Tibial nerve (tissue), 4 donors: ENCODE results near the gene PWWP2B. TPM values are rescaled to one million over a fixed set of nuclear protein-coding genes. Genes with fewer than 3 reads are reported as not detected.
A peak's percentile ranks its signal among the peaks of the same experiment; 100 is the strongest.

ENCODE experiments used
- DNase-seq, 2 donors: peaks; one replicate each; pipeline ENCODE4 v3.0.0-alpha.2; 2019; ENCODE audit warnings: low spot score in 2 of 2
- H3K27ac ChIP-seq, 4 donors: fragments of 200-600 bp; sonication (generic) in 3 of 4; one replicate each; pipeline ENCODE4 v1.5.1; 2017 to 2019; ENCODE audit warnings: mild to moderate bottlenecking in 1 of 4
- H3K27me3 ChIP-seq, 2 donors: fragments of 200-600 bp; sonication (generic) in 1 of 2; one replicate each; pipeline versions ENCODE4 v1.5.1 to v1.6.0; 2017 to 2019
- H3K36me3 ChIP-seq, 3 donors: fragments of 200-600 bp; sonication (generic); one replicate each; pipeline ENCODE4 v1.5.1; 2018 to 2019
- H3K4me1 ChIP-seq, 4 donors: fragments of 200-600 bp; sonication (generic) in 3 of 4; one replicate each; pipeline ENCODE4 v1.5.1; 2017 to 2019
- H3K4me3 ChIP-seq, 4 donors: fragments of 200-600 bp; sonication (generic) in 3 of 4; one replicate each; pipeline ENCODE4 v1.5.1; 2017 to 2019; ENCODE audit warnings: mild to moderate bottlenecking in 1 of 4, moderate library complexity in 1 of 4
- H3K9me3 ChIP-seq, 4 donors: fragments of 200-600 bp; sonication (generic) in 3 of 4; one replicate each; pipeline ENCODE4 v1.5.1; 2017 to 2019
- CTCF ChIP-seq, 5 experiments: fragments of 200-600 bp in 3 of 5; fragments of 450-650 bp in 2 of 5; sonication (generic) in 3 of 5; IDR thresholded peaks; one replicate each; pipeline ENCODE4 v1.5.1; 2016 to 2019; ENCODE audit warnings: antibody characterized with exemption in 5 of 5, mild to moderate bottlenecking in 3 of 5, moderate library complexity in 2 of 5
- EP300 ChIP-seq, 2 donors: sonication (generic); formaldehyde crosslinking; IDR thresholded peaks; one replicate each; pipeline ENCODE4 v1.6.1; 2017; ENCODE audit warnings: antibody characterized with exemption in 2 of 2, mild to moderate bottlenecking in 1 of 2
- POLR2A ChIP-seq, 2 donors: fragments of 450-650 bp; IDR thresholded peaks; one replicate each; pipeline ENCODE4 v1.6.1; 2017; ENCODE audit warnings: antibody characterized with exemption in 2 of 2, mild to moderate bottlenecking in 2 of 2, moderate library complexity in 2 of 2
- WGBS, 2 donors: methylation state at CpG; one replicate each; pipeline ENCODE4 v1.1.5; 2018; 5-methylcytosine and 5-hydroxymethylcytosine counted together
- total RNA-seq, 4 donors: library from RNA; depleted of rRNA; stranded (reverse); fragments of >200 nt; gene quantifications; one replicate each; pipeline ENCODE4 v1.1.0, GENCODE V29; 2016

The PWWP2B gene
- total RNA-seq, 4 donors from 2014 or later = 12.6 to 23.7 (median 15.1) TPM

GRCh38 chr10:132357286-132358058 is 39.5 kb upstream of the PWWP2B start:
- Histone ChIP-seq H3K36me3 (peaks cover 0 to 49% (median 0%) of the 10 kb centered on the region in 3 donors), H3K27me3 (no peaks in the 10 kb centered on the region), H3K4me1 (peaks cover 0 to 4% (median 0%) of the 10 kb centered on the region in 4 donors), H3K27ac (no peak overlapping the region), H3K9me3 (no peaks in the 10 kb centered on the region), H3K4me3 (no peak overlapping the region)
- WGBS, 2 donors = 91% methylated on average over 15 of the region's 15 CpGs
- DNase-seq = no peak
- TF ChIP-seq EP300 (IDR thresholded peaks at IDR 0.05) = no peak
- no peak for TF ChIP-seq POLR2A (IDR thresholded peaks at IDR 0.05)
- no peak for TF ChIP-seq CTCF (IDR thresholded peaks at IDR 0.05)

- TF ChIP-seq POLR2A (IDR thresholded peaks at IDR 0.05) (no peak), EP300 (IDR thresholded peaks at IDR 0.05) (no peak), CTCF (IDR thresholded peaks at IDR 0.05) (no peak)
- DNase-seq = no peak
- Histone ChIP-seq H3K36me3 (peaks cover 0 to 51% (median 0%) of the 10 kb centered on the region in 3 donors), H3K27me3 (no peaks in the 10 kb centered on the region), H3K4me1 (peaks cover 0 to 4% (median 0%) of the 10 kb centered on the region in 4 donors), H3K4me3 (no peak overlapping the region), H3K9me3 (no peaks in the 10 kb centered on the region), H3K27ac (no peak overlapping the region)
- WGBS, 2 donors = 79 to 80% methylated on average over 17 to 21 of the region's 21 CpGs
These were observed 37.5 kb upstream of the PWWP2B start for GRCh38 chr10:132359305-132360040.

- H3K36me3 ChIP-seq = peaks cover 0 to 54% (median 0%) of the 10 kb centered on the region in 3 donors
- no peak for DNase-seq
- 71 to 75% methylated on average over 21 to 22 of the region's 22 CpGs for WGBS, 2 donors
- no peaks in the 10 kb centered on the region for H3K27me3 ChIP-seq
- H3K9me3 ChIP-seq = no peaks in the 10 kb centered on the region
- peaks cover 0 to 4% (median 0%) of the 10 kb centered on the region in 4 donors for H3K4me1 ChIP-seq
- no peak overlapping the region for H3K27ac ChIP-seq
- TF ChIP-seq CTCF (IDR thresholded peaks at IDR 0.05) = peak; percentile 33 to 48 (median 42)
- no peak for TF ChIP-seq EP300 (IDR thresholded peaks at IDR 0.05)
- H3K4me3 ChIP-seq = no peak overlapping the region
These were observed 36.1 kb upstream of the PWWP2B start for GRCh38 chr10:132360766-132361447.

- H3K27me3 ChIP-seq = no peaks in the 10 kb centered on the region
- no peaks in the 10 kb centered on the region for H3K9me3 ChIP-seq
- H3K4me3 ChIP-seq = no peak overlapping the region
- peaks cover 0 to 56% (median 0%) of the 10 kb centered on the region in 3 donors for H3K36me3 ChIP-seq
- WGBS, 2 donors = 85 to 91% methylated on average over 14 to 15 of the region's 15 CpGs
- no peak overlapping the region for H3K27ac ChIP-seq
- peaks cover 0 to 4% (median 0%) of the 10 kb centered on the region in 4 donors for H3K4me1 ChIP-seq
- no peak for DNase-seq
- TF ChIP-seq EP300 (IDR thresholded peaks at IDR 0.05) (no peak), POLR2A (IDR thresholded peaks at IDR 0.05) (no peak)
These were observed 35.4 kb upstream of the PWWP2B start for GRCh38 chr10:132361581-132362101.

GRCh38 chr10:132362151-132362611 is 34.8 kb upstream of the PWWP2B start:
- Histone ChIP-seq H3K27me3 (no peaks in the 10 kb centered on the region), H3K27ac (no peak overlapping the region), H3K9me3 (no peaks in the 10 kb centered on the region), H3K4me1 (peaks cover 0 to 4% (median 0%) of the 10 kb centered on the region in 4 donors), H3K36me3 (peaks cover 0 to 56% (median 0%) of the 10 kb centered on the region in 3 donors), H3K4me3 (no peak overlapping the region)
- WGBS, 2 donors = 81 to 84% methylated on average over 10 to 12 of the region's 12 CpGs
- TF ChIP-seq EP300 (IDR thresholded peaks at IDR 0.05) (no peak), POLR2A (IDR thresholded peaks at IDR 0.05) (no peak), CTCF (IDR thresholded peaks at IDR 0.05) (no peak)
- no peak for DNase-seq
